AG04450 (cell line): ENCODE measurements around the gene IGSF22. TPM values are rescaled to one million over a fixed set of nuclear protein-coding genes. Genes with fewer than 3 reads are reported as not detected.

ENCODE experiments used
- CTCF ChIA-PET: fragments of 300-600, 350-600 bp; formaldehyde crosslinking; extraction: SDS; loops from one replicate; lab custom pipeline; 2022; ENCODE audit warnings: antibody characterized with exemption, inconsistent platforms; lab: Charles Lee
- POLR2A ChIA-PET: fragments of 350-600 bp; formaldehyde crosslinking; extraction: SDS; loops from one replicate; lab custom pipeline; 2021; ENCODE audit warnings: antibody characterized with exemption, inconsistent platforms; lab: Yijun Ruan, JAX
- DNase-seq: peaks from one replicate; pipeline ENCODE4 v3.0.0-alpha.2; 2011; ENCODE audit warnings: low read depth, low spot score
- H3K27ac ChIP-seq: one replicate; pipeline ENCODE4 v1.5.1; 2012; ENCODE audit warnings: low read depth, low read length, control low read depth
- H3K27me3 ChIP-seq: one replicate; pipeline ENCODE4 v1.6.0; 2012; ENCODE audit warnings: low read length; ENCODE audit not compliant: control insufficient read depth, insufficient read depth
- H3K4me3 ChIP-seq: 2 replicates; pipeline ENCODE4 v1.5.1; 2011; ENCODE audit warnings: mild to moderate bottlenecking, low read depth, low read length, control low read depth
- H3K9me3 ChIP-seq: 2 replicates; pipeline ENCODE4 v1.5.1; 2012; ENCODE audit warnings: low read length; ENCODE audit not compliant: control insufficient read depth, insufficient read depth
- polyA plus RNA-seq: library from polyadenylated mRNA; depleted of rRNA; stranded (reverse); fragments of >200 nt; gene quantifications from 2 replicates; pipeline ENCODE4 v1.2.3, GENCODE V29; 2011
- TF ChIP-seq, protein P1 (sequence below): IDR thresholded peaks from 2 replicates; pipeline ENCODE4 v1.5.1; 2011; ENCODE audit warnings: low read depth, low read length, control low read depth, inconsistent platforms

IGSF22 gene
- polyA plus RNA-seq, 1 experiment: not detected

DNA sequence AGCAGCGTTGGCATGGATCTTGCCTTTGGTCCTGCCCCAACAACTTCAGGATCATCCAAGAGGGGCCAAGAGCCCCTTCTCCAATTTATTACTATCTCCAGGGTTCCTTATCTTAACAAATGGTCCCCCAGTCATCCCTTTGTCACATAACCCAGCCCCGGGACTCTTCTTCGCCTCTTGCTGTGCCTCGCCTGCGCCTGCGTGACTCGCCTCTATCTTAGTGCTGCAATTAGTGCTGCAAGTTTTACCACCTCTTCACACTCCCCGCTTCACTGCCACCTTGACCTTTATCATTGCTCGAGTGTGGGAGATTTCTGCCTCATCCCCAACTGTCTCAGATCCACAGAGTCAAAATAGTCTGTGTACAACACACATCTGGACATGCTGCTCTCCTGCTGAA, 4.0 kb upstream of the IGSF22 start:
- Histone ChIP-seq H3K27ac (no peak overlapping the region), H3K4me3 (no peak overlapping the region), H3K9me3 (no peaks in the 10 kb centered on the region), H3K27me3 (peaks cover 6% of the 10 kb centered on the region)
- CTCF ChIA-PET: interaction anchor here (1.0 to 3.3 kb wide), 7 partner anchors 8 to 615 kb away, joined by 4 to 51 read pairs (median 13); no protein-coding TSS in a partner anchor
- DNase-seq: no peak
- POLR2A ChIA-PET: no interaction called here
- TF ChIP-seq, protein P1, sequence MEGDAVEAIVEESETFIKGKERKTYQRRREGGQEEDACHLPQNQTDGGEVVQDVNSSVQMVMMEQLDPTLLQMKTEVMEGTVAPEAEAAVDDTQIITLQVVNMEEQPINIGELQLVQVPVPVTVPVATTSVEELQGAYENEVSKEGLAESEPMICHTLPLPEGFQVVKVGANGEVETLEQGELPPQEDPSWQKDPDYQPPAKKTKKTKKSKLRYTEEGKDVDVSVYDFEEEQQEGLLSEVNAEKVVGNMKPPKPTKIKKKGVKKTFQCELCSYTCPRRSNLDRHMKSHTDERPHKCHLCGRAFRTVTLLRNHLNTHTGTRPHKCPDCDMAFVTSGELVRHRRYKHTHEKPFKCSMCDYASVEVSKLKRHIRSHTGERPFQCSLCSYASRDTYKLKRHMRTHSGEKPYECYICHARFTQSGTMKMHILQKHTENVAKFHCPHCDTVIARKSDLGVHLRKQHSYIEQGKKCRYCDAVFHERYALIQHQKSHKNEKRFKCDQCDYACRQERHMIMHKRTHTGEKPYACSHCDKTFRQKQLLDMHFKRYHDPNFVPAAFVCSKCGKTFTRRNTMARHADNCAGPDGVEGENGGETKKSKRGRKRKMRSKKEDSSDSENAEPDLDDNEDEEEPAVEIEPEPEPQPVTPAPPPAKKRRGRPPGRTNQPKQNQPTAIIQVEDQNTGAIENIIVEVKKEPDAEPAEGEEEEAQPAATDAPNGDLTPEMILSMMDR: no peak

DNA sequence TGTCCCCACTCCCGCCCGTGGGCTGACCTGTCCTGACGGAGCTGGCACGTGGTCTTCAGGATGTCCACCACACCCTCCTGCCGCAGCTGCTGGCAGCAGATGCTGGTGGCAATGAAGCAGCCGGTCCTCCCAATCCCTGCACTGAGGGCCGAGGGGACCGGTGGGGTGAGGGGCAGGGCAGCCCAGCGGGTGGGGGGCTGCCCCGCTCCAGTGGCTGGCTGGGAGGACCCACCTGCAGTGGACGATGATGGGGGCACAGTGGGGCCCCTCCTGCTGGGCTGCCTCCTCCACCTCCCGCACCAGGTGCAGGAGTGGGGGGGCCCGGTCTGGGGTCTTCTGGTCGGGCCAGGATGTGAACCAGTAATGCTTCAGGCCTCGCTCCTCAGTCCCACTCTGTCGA, 3.4 kb upstream of the IGSF22 start:
- ChIA-PET POLR2A (no interaction called here), CTCF (interaction anchor here (1.0 to 1.4 kb wide), 2 partner anchors 486 to 614 kb away, joined by 3 to 4 read pairs; no protein-coding TSS in a partner anchor)
- Histone ChIP-seq H3K27me3 (peaks cover 6% of the 10 kb centered on the region), H3K9me3 (no peaks in the 10 kb centered on the region), H3K4me3 (no peak overlapping the region), H3K27ac (no peak overlapping the region)
- TF ChIP-seq, protein P1: no peak
- DNase-seq: no peak

DNA sequence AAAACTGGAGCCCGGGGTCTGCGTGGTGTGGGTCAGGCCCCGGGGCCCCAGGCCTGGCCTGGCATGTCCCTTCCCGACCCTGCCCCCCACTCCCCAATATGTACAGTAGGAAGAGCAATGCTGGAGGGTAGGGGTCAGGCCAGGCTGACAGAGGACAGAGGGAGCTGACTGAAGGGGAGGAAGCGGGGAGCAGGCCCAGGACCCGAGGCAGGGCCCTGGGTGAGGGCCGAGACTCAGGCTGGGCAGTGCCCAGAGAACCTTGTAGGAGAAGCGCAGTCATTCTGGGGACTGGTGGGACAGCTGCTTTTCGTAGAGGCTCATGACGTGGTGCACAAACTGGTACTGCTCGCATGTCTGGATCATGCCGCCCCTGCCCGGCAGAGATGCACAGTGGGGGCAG, 2.7 kb upstream of the IGSF22 start:
- peaks cover 6% of the 10 kb centered on the region for H3K27me3 ChIP-seq
- no peak overlapping the region for H3K27ac ChIP-seq
- DNase-seq: no peak
- TF ChIP-seq, protein P1: no peak
- CTCF ChIA-PET: interaction anchor here (0.5 to 2.0 kb wide), 11 partner anchors 9 to 613 kb away, joined by 3 to 9 read pairs (median 4); partner anchors contain the start of gene SPTY2D1
- no peak overlapping the region for H3K4me3 ChIP-seq
- no peaks in the 10 kb centered on the region for H3K9me3 ChIP-seq
- POLR2A ChIA-PET: no interaction called here

DNA sequence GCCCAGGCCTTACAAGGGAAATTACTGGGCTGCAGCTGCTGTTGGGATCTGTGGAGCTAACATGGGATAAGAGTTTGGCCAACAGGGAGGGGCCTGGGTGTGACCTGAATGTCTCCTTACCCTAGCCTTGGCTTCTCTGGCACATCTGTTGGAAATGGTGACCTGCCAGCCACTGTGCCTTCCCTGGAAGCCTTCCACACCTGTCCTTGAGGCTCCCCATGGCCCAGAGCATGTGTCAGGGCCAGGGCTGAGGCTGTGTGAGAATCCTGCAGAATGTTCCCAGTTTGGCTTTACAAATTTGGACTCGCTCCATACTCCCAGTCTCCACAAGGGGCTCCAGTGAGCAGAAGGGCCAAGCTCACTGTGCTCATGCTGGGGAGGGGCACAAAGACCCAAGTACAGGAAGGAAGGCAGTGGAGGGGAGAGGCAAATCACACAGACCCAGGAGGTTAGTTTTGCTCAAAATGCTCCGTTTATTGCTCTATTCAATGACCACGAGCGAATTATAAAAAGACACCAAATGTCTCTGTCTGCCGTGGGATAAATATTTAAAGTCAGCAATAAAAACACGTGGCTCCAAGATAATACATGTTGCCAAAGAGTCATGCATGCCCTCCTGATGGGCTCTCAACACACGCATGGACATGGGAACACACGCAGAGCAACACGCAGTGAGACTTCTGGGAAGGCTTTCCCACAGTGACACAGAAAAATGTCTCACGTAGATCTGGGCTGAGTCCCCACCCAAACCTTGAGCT, 1.7 kb upstream of the IGSF22 start:
- CTCF ChIA-PET: interaction anchor here (0.5 to 2.0 kb wide), 15 partner anchors 10 to 612 kb away, joined by 3 to 9 read pairs (median 4); partner anchors contain the start of gene SPTY2D1
- TF ChIP-seq, protein P1: peak; percentile 86
- DNase-seq: no peak

DNA sequence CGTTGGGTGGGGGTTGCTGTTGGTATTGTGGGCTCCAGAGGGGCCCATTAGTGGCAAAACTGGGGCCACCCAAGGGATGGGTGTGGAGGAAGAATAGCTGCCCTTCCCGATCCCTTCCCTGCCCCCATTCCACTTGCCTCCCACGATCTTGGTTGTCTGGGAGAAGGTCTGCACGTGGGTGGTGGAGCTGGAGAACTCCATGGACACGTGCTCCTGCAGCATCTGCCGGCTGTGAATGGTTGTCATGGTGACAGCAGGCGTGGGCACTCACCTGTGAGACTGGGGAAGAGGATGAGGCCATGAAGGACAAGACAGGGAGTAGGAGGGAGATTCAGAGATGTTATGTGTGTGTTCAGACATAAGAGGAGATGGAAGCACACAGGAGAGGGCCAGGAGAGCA, 2.0 kb downstream of the IGSF22 start:
- no peak overlapping the region for H3K4me3 ChIP-seq
- ChIA-PET CTCF (interaction anchor here (0.6 to 4.1 kb wide), 4 partner anchors 8 to 151 kb away, joined by 3 to 51 read pairs (median 6); no protein-coding TSS in a partner anchor), POLR2A (no interaction called here)
- H3K27me3 ChIP-seq: peaks cover 6% of the 10 kb centered on the region
- H3K9me3 ChIP-seq: no peaks in the 10 kb centered on the region; the same call in 1 of the 2 replicates
- H3K27ac ChIP-seq: no peak overlapping the region
- DNase-seq: no peak
- TF ChIP-seq, protein P1: no peak

More for the DNA sequence above, 1.7 kb upstream of the IGSF22 start:
- POLR2A ChIA-PET: no interaction called here
- Histone ChIP-seq H3K27ac (no peak overlapping the region), H3K4me3 (no peak overlapping the region), H3K9me3 (no peaks in the 10 kb centered on the region), H3K27me3 (peaks cover 6% of the 10 kb centered on the region)
